Measurements from ENCODE around the gene C16orf54. TPM values are rescaled to one million over a fixed set of nuclear protein-coding genes. Genes with fewer than 3 reads are reported as not detected.

Gene C16orf54
- total and polyA plus RNA-seq, 2 donors (not counting 1 experiment from before 2014, with no cell fraction given), result not detected

GRCh38 chr16:29791845-29792807 is 46.3 kb upstream of the C16orf54 start:
- no peak overlapping the region for H3K9ac ChIP-seq (ENCODE audit: insufficient read depth, low read length)
- no peak overlapping the region for H2AFZ ChIP-seq (ENCODE audit: low read length)
- H3K4me1 ChIP-seq (ENCODE audit: control insufficient read depth, extremely low read depth, insufficient read depth, low read length), result no peaks in the 10 kb centered on the region

DNA sequence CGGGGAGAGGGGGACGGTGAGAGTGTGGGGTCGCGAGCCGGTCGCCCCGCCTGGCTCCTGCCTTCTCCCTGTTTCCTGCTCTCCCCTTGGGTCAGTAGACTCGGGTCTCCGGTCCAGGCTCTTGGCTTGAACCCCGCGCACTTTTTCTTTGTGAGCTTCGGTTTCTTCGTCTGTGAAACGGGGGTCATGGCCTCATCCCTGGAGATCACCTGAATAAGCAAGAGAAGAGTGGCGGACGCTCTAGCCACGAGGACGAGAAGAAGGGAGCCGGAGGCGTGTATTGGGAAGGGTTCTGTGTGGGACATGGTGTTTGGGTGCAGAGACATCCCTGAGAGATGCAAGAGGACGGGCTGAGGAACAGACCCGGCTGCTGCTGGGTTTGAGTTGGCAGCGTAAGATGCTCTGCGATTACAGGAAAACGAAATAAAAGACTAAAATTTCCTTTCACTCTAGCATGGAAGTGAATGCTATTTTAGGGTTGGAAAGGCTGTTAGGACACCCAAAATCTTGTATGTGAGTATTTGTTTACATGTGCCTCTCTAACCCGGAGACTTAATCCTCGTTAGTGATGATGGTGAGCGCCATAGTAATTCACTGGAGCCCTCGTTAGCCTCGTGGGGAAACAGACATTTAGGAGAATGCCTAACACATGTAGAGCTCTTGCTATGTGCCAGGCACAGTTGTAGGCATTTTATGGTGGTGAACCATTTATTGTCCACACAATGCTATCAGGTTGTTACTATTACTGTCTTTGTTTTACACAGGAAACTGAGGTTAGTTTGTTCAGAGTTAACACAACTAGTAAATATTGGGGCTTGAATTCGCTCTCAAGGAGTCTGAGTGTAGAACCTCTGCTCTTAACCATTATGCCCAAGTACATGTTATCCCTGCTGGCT is 45.4 kb upstream of the C16orf54 start:
- H3K36me3 ChIP-seq (ENCODE audit: control insufficient read depth, insufficient read depth, low read length), result no peaks in the 10 kb centered on the region
- peak overlapping the region; percentile 60 for H3K27ac ChIP-seq (ENCODE audit: insufficient read depth, low read length)
- H3K4me3 ChIP-seq (replicated peaks in 1 of 4; ENCODE audit: control extremely low read depth in 1 of 4, insufficient read depth in 1 of 4, low read depth in 3 of 4, low read length in 4 of 4), result peak overlapping the region; percentile 56 to 92 (median 86)
- no peak for TF ChIP-seq EZH2 (IDR thresholded peaks at IDR 0.05; ENCODE audit: low read length, missing control alignments)
- no peaks in the 10 kb centered on the region for H3K27me3 ChIP-seq (ENCODE audit: control insufficient read depth, insufficient read depth, low read length)
- H3K4me1 ChIP-seq (ENCODE audit: control insufficient read depth, extremely low read depth, insufficient read depth, low read length), result no peaks in the 10 kb centered on the region
- H3K4me2 ChIP-seq (ENCODE audit: extremely low read depth, insufficient read depth, low read length), result peak overlapping the region; percentile 95
- H2AFZ ChIP-seq (ENCODE audit: low read length), result peak overlapping the region; percentile 93
- no peaks in the 10 kb centered on the region for H3K9me3 ChIP-seq (ENCODE audit: control insufficient read depth, insufficient read depth, low read depth, low read length)
- peaks cover 52% of the 10 kb centered on the region for H3K79me2 ChIP-seq (ENCODE audit: control insufficient read depth, insufficient read depth, low read length)
- peak overlapping the region; percentile 62 for H3K9ac ChIP-seq (ENCODE audit: insufficient read depth, low read length)
- no peak for DNase-seq (ENCODE audit: low read depth in 2 of 2)
- no peaks in the 10 kb centered on the region for H4K20me1 ChIP-seq (ENCODE audit: control insufficient read depth, extremely low read depth, insufficient read depth, low read length)

More at GRCh38 chr16:29791845-29792807, 46.3 kb upstream of the C16orf54 start:
- Histone ChIP-seq H3K9me3 (ENCODE audit: control insufficient read depth, insufficient read depth, low read depth, low read length) (no peaks in the 10 kb centered on the region), H4K20me1 (ENCODE audit: control insufficient read depth, extremely low read depth, insufficient read depth, low read length) (no peaks in the 10 kb centered on the region), H3K4me2 (ENCODE audit: extremely low read depth, insufficient read depth, low read length) (peak overlapping the region; percentile 95), H3K36me3 (ENCODE audit: control insufficient read depth, insufficient read depth, low read length) (no peaks in the 10 kb centered on the region), H3K4me3 (replicated peaks in 1 of 4; ENCODE audit: control extremely low read depth in 1 of 4, insufficient read depth in 1 of 4, low read depth in 3 of 4, low read length in 4 of 4) (peak overlapping the region; percentile 56 to 92 (median 86)), H3K27ac (ENCODE audit: insufficient read depth, low read length) (peak overlapping the region; percentile 60), H3K27me3 (ENCODE audit: control insufficient read depth, insufficient read depth, low read length) (no peaks in the 10 kb centered on the region), H3K79me2 (ENCODE audit: control insufficient read depth, insufficient read depth, low read length) (peaks cover 55% of the 10 kb centered on the region)
- TF ChIP-seq, protein P1, sequence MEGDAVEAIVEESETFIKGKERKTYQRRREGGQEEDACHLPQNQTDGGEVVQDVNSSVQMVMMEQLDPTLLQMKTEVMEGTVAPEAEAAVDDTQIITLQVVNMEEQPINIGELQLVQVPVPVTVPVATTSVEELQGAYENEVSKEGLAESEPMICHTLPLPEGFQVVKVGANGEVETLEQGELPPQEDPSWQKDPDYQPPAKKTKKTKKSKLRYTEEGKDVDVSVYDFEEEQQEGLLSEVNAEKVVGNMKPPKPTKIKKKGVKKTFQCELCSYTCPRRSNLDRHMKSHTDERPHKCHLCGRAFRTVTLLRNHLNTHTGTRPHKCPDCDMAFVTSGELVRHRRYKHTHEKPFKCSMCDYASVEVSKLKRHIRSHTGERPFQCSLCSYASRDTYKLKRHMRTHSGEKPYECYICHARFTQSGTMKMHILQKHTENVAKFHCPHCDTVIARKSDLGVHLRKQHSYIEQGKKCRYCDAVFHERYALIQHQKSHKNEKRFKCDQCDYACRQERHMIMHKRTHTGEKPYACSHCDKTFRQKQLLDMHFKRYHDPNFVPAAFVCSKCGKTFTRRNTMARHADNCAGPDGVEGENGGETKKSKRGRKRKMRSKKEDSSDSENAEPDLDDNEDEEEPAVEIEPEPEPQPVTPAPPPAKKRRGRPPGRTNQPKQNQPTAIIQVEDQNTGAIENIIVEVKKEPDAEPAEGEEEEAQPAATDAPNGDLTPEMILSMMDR (conservative IDR thresholded peaks at IDR 0.05 in 1 of 2, IDR thresholded peaks at IDR 0.05 in 1 of 2; ENCODE audit: low read depth in 1 of 2, low read length in 2 of 2), result no peak
- no peak for DNase-seq (ENCODE audit: low read depth in 2 of 2)

- H4K20me1 ChIP-seq (ENCODE audit: control insufficient read depth, extremely low read depth, insufficient read depth, low read length), result no peaks in the 10 kb centered on the region
- no peaks in the 10 kb centered on the region for H3K4me1 ChIP-seq (ENCODE audit: control insufficient read depth, extremely low read depth, insufficient read depth, low read length)
- H3K36me3 ChIP-seq (ENCODE audit: control insufficient read depth, insufficient read depth, low read length), result no peaks in the 10 kb centered on the region
- no peaks in the 10 kb centered on the region for H3K9me3 ChIP-seq (ENCODE audit: control insufficient read depth, insufficient read depth, low read depth, low read length)
- H3K79me2 ChIP-seq (ENCODE audit: control insufficient read depth, insufficient read depth, low read length), result peaks cover 47% of the 10 kb centered on the region
- H3K27ac ChIP-seq (ENCODE audit: insufficient read depth, low read length), result peak within 1 kb of the TSS; percentile 60
- H2AFZ ChIP-seq (ENCODE audit: low read length), result peak within 1 kb of the TSS; percentile 93
- H3K27me3 ChIP-seq (ENCODE audit: control insufficient read depth, insufficient read depth, low read length), result no peaks in the 10 kb centered on the region
- H3K4me3 ChIP-seq (replicated peaks in 1 of 4; ENCODE audit: control extremely low read depth in 1 of 4, insufficient read depth in 1 of 4, low read depth in 3 of 4, low read length in 4 of 4), result peak within 1 kb of the TSS; percentile 56 to 92 (median 86)
- DNase-seq (ENCODE audit: low read depth in 2 of 2), result peak; percentile 98
- TF ChIP-seq EZH2 (IDR thresholded peaks at IDR 0.05; ENCODE audit: low read length, missing control alignments), result no peak
- TF ChIP-seq, protein P1 (conservative IDR thresholded peaks at IDR 0.05 in 1 of 2, IDR thresholded peaks at IDR 0.05 in 1 of 2; ENCODE audit: low read depth in 1 of 2, low read length in 2 of 2), result peak; percentile 51 to 69
- peak within 1 kb of the TSS; percentile 62 for H3K9ac ChIP-seq (ENCODE audit: insufficient read depth, low read length)
- H3K4me2 ChIP-seq (ENCODE audit: extremely low read depth, insufficient read depth, low read length), result peak within 1 kb of the TSS; percentile 95
Observed at GRCh38 chr16:29790183-29790948, 44.6 kb upstream of the C16orf54 start, which contains the start of gene KIF22. TSS of gene KIF22 (plus strand) at chr16:29790751. CDS start at chr16:29790760, 9 bp downstream.
